ENCODE measurements around the gene FOXP1. TPM values are rescaled to one million over a fixed set of nuclear protein-coding genes. Genes with fewer than 3 reads are reported as not detected.
A peak's percentile ranks its signal among the peaks of the same experiment; 100 is the strongest.

The FOXP1 gene
- total RNA-seq, 1 donor from 2014 or later = 56.7 TPM

GRCh38 chr3:71276531-71276930 is 307.0 kb downstream of the FOXP1 start:
- no peak for DNase-seq (ENCODE audit: low read depth in 2 of 2)

GRCh38 chr3:71273453-71273852 is 310.1 kb downstream of the FOXP1 start:
- DNase-seq (ENCODE audit: low read depth in 2 of 2) = no peak

GRCh38 chr3:71271596-71271995 is 311.9 kb downstream of the FOXP1 start:
- DNase-seq (ENCODE audit: low read depth in 2 of 2) = no peak

GRCh38 chr3:71269906-71270305 is 313.6 kb downstream of the FOXP1 start:
- no peak for DNase-seq (ENCODE audit: low read depth in 2 of 2)

- DNase-seq (ENCODE audit: low read depth in 2 of 2) = no peak
These were observed 315.0 kb downstream of the FOXP1 start for GRCh38 chr3:71268462-71268999.

- DNase-seq (ENCODE audit: low read depth in 2 of 2) = no peak
These were observed 316.7 kb downstream of the FOXP1 start for GRCh38 chr3:71266875-71267274.

GRCh38 chr3:71265365-71265915 is 318.1 kb downstream of the FOXP1 start:
- DNase-seq (ENCODE audit: low read depth in 2 of 2) = no peak

- no peak for DNase-seq (ENCODE audit: low read depth in 2 of 2)
These were observed 318.7 kb downstream of the FOXP1 start for GRCh38 chr3:71264840-71265239.

- DNase-seq (ENCODE audit: low read depth in 2 of 2) = peak in 1 of 2 donors; percentile 40
These were observed 320.9 kb downstream of the FOXP1 start for GRCh38 chr3:71262364-71263265.

- no peak for DNase-seq (ENCODE audit: low read depth in 2 of 2)
These were observed 322.7 kb downstream of the FOXP1 start for GRCh38 chr3:71260782-71261181.

- peak in 1 of 2 donors; percentile 58 for DNase-seq (ENCODE audit: low read depth in 2 of 2)
These were observed 325.0 kb downstream of the FOXP1 start for GRCh38 chr3:71258526-71258925.

- DNase-seq (ENCODE audit: low read depth in 2 of 2) = peak in 1 of 2 donors; percentile 83
These were observed 325.4 kb downstream of the FOXP1 start for GRCh38 chr3:71258116-71258515.

- DNase-seq (ENCODE audit: low read depth in 2 of 2) = no peak
These were observed 328.0 kb downstream of the FOXP1 start for GRCh38 chr3:71255498-71255897.

- no peak for DNase-seq (ENCODE audit: low read depth in 2 of 2)
These were observed 329.1 kb downstream of the FOXP1 start for GRCh38 chr3:71254281-71255057.

- no peak for DNase-seq (ENCODE audit: low read depth in 2 of 2)
These were observed 330.4 kb downstream of the FOXP1 start for GRCh38 chr3:71253169-71253568.

- DNase-seq (ENCODE audit: low read depth in 2 of 2) = no peak
These were observed 331.1 kb downstream of the FOXP1 start for GRCh38 chr3:71252466-71252865.

GRCh38 chr3:71251156-71251775 is 332.3 kb downstream of the FOXP1 start:
- peak; percentile 40 to 77 for DNase-seq (ENCODE audit: low read depth in 2 of 2)

GRCh38 chr3:71250026-71250425 is 333.5 kb downstream of the FOXP1 start:
- no peak for DNase-seq (ENCODE audit: low read depth in 2 of 2)

GRCh38 chr3:71247958-71248335 is 335.6 kb downstream of the FOXP1 start:
- DNase-seq (ENCODE audit: low read depth in 2 of 2) = no peak

- no peak for DNase-seq (ENCODE audit: low read depth in 2 of 2)
These were observed 336.1 kb downstream of the FOXP1 start for GRCh38 chr3:71247221-71247957.
